RWPE2 (cell line): Measurements from ENCODE around the gene SKP1.

ENCODE experiments used
- ATAC-seq: fragments of 200-7000 bp; cut with Tn5 transposase; 3 replicates; pipeline ENCODE4 v1.9.1; 2021; ENCODE audit warnings: low read depth
- DNase-seq: peaks from one replicate; pipeline ENCODE4 v3.0.0-alpha.2; 2020; ENCODE audit warnings: low spot score
- H3K27ac ChIP-seq: fragments of 450-650 bp; 2 replicates; pipeline ENCODE4 v1.5.1; 2017; ENCODE audit warnings: mild to moderate bottlenecking; ENCODE audit not compliant: poor library complexity, severe bottlenecking
- H3K27me3 ChIP-seq: fragments of 250-450 bp; sonication (Bioruptor Pico); 2 replicates; pipeline ENCODE4 v1.5.1; 2021; ENCODE audit warnings: mild to moderate bottlenecking, moderate library complexity; ENCODE audit not compliant: insufficient read depth, poor library complexity, severe bottlenecking
- H3K36me3 ChIP-seq: fragments of 250-450 bp; sonication (Bioruptor Pico); 2 replicates; pipeline ENCODE4 v1.5.1; 2020; ENCODE audit warnings: low read depth, mild to moderate bottlenecking, moderate library complexity
- H3K4me1 ChIP-seq: fragments of 250-450 bp; sonication (Bioruptor Pico); 2 replicates; pipeline ENCODE4 v1.5.1; 2021; ENCODE audit warnings: mild to moderate bottlenecking, moderate library complexity; ENCODE audit not compliant: insufficient read depth, poor library complexity, severe bottlenecking
- H3K4me3 ChIP-seq: fragments of 250-450 bp; sonication (Bioruptor Pico); 2 replicates; pipeline ENCODE4 v1.5.1; 2021; ENCODE audit warnings: mild to moderate bottlenecking, moderate library complexity; ENCODE audit not compliant: severe bottlenecking
- H3K9me3 ChIP-seq: fragments of 250-450 bp; sonication (Bioruptor Pico); 2 replicates; pipeline ENCODE4 v1.5.1; 2021; ENCODE audit warnings: mild to moderate bottlenecking, moderate library complexity; ENCODE audit not compliant: severe bottlenecking
- CTCF ChIP-seq: fragments of 450-650 bp; IDR thresholded peaks from one replicate; pipeline ENCODE4 v1.5.1; 2017; ENCODE audit warnings: mild to moderate bottlenecking, moderate library complexity; ENCODE audit not compliant: poor library complexity, severe bottlenecking

The SKP1 gene

GRCh38 chr5:134132372-134133187 is 44.2 kb downstream of the SKP1 start:
- Histone ChIP-seq H3K9me3 (no peaks in the 10 kb centered on the region), H3K27me3 (no peaks in the 10 kb centered on the region), H3K27ac (no peak overlapping the region), H3K4me3 (no peak overlapping the region), H3K36me3 (peaks cover 12% of the 10 kb centered on the region), H3K4me1 (no peaks in the 10 kb centered on the region)
- peak; percentile 47 for DNase-seq
- TF ChIP-seq CTCF, result no peak
- ATAC-seq, result no peak

- Histone ChIP-seq H3K27ac (no peak overlapping the region), H3K27me3 (no peaks in the 10 kb centered on the region), H3K36me3 (peaks cover 10% of the 10 kb centered on the region), H3K4me3 (no peak overlapping the region), H3K9me3 (no peaks in the 10 kb centered on the region), H3K4me1 (no peaks in the 10 kb centered on the region)
- peak; percentile 50 for DNase-seq
- no peak for TF ChIP-seq CTCF
- ATAC-seq, result no peak
Observed at GRCh38 chr5:134131578-134132350, 45.0 kb downstream of the SKP1 start.

GRCh38 chr5:134131165-134131564 is 45.6 kb downstream of the SKP1 start:
- H3K27ac ChIP-seq, result no peak overlapping the region
- no peaks in the 10 kb centered on the region for H3K4me1 ChIP-seq
- DNase-seq, result no peak
- no peak for TF ChIP-seq CTCF
- ATAC-seq, result no peak
- no peaks in the 10 kb centered on the region for H3K9me3 ChIP-seq
- no peaks in the 10 kb centered on the region for H3K27me3 ChIP-seq
- no peak overlapping the region for H3K4me3 ChIP-seq
- peaks cover 7% of the 10 kb centered on the region; the same call in 1 of the 2 replicates for H3K36me3 ChIP-seq

GRCh38 chr5:134130239-134130945 is 46.4 kb downstream of the SKP1 start:
- no peak for TF ChIP-seq CTCF
- Histone ChIP-seq H3K27me3 (no peaks in the 10 kb centered on the region), H3K9me3 (no peaks in the 10 kb centered on the region), H3K36me3 (peaks cover 7% of the 10 kb centered on the region; the same call in 1 of the 2 replicates), H3K4me1 (peaks cover 7% of the 10 kb centered on the region), H3K27ac (no peak overlapping the region), H3K4me3 (no peak overlapping the region)
- peak; percentile 65 for DNase-seq
- no peak for ATAC-seq
